ENCODE results near the gene CASTOR2. TPM values are rescaled to one million over a fixed set of nuclear protein-coding genes. Genes with fewer than 3 reads are reported as not detected.

The CASTOR2 gene
- total RNA-seq = 4.0 and 8.8 TPM in 2 replicates

DNA sequence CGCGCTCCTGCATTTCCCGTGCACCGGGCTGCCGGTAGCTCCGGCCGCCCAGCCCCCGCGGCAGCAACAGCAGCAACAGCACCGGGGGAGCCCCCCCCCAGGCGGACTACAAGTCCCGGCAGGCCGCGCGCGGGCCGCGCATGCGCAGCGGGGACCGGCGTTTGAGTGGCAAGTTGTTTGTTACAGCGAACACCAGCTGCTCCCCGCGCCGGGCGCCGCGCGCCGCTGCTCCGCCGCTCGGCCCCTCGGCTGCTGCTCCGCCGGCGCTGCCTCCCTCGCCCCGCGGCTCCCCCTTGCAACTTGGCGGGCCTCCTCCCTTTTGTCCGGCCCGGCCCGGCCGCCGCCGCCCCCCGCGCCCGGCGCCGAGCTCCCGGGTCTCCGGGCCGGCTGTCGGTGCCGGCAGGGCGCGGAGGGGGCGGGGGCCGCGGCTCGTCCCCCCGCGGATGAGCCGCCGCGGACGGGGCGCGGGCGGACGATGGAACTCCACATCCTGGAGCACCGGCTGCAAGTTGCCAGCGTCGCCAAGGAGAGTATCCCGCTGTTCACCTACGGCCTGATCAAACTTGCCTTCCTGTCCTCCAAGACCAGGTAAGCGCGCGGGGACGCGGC, at the start of gene CASTOR2:
Gene CASTOR2, plus strand, starts transcription at position 195 of the 609 bp plus-strand sequence. Its CDS starts 281 bp downstream, at position 476.

Other genes with a start within 250 kb of the CASTOR2 start
- gene NCF1, start 190.7 kb upstream of the CASTOR2 start, total RNA-seq = not detected in 2 replicates
- 3.6 and 3.8 TPM in 2 replicates for gene GTF2IRD2, start 113.1 kb upstream of the CASTOR2 start, total RNA-seq
- gene RCC1L, start 109.1 kb downstream of the CASTOR2 start, total RNA-seq = 54.6 and 77.5 TPM in 2 replicates
- 3.6 and 8.1 TPM in 2 replicates for gene GTF2IRD2B, start 127.9 kb downstream of the CASTOR2 start, total RNA-seq

All from epithelial cell of umbilical artery (primary cell).